ENCODE measurements around the gene PTPN11.
"Not testable (repeated sequence)": the region's sequence is repeated elsewhere in the genome, so short reads cannot be mapped to it uniquely, and the experiment has no call there.

DNA sequence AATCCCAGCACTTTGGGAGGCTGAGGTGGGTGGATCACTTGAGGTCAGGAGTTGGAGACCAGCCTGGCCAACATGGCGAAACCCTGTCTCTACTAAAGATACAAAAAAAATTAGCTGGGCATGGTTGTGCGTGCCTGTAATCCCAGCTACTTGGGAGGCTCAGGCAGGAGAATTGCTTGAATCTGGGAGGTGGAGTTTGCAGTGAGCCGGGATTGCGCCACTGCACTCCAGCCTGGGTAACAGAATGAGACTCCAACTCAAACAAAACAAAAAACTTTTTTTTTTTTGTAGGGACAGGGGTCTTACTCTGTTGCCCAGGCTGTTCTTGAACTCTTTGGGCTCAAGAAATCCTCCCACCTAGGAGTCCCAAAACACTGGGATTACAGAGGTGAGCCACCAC is 3.3 kb upstream of the PTPN11 start:
- TF ChIP-seq, protein P1, sequence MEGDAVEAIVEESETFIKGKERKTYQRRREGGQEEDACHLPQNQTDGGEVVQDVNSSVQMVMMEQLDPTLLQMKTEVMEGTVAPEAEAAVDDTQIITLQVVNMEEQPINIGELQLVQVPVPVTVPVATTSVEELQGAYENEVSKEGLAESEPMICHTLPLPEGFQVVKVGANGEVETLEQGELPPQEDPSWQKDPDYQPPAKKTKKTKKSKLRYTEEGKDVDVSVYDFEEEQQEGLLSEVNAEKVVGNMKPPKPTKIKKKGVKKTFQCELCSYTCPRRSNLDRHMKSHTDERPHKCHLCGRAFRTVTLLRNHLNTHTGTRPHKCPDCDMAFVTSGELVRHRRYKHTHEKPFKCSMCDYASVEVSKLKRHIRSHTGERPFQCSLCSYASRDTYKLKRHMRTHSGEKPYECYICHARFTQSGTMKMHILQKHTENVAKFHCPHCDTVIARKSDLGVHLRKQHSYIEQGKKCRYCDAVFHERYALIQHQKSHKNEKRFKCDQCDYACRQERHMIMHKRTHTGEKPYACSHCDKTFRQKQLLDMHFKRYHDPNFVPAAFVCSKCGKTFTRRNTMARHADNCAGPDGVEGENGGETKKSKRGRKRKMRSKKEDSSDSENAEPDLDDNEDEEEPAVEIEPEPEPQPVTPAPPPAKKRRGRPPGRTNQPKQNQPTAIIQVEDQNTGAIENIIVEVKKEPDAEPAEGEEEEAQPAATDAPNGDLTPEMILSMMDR (conservative IDR thresholded peaks at IDR 0.05; ENCODE audit: low read length): not testable (repeated sequence)
- not testable (repeated sequence) for TF ChIP-seq EZH2phosphoT487 (IDR thresholded peaks at IDR 0.05; ENCODE audit: borderline replicate concordance, low read depth, low read length)
